ENCODE measurements around the gene KRT17. TPM values are rescaled to one million over a fixed set of nuclear protein-coding genes. Genes with fewer than 3 reads are reported as not detected.

The KRT17 gene
- total RNA-seq, result 221 to 238 TPM (median 232 TPM) in 3 replicates

- Mint-ChIP-seq H3K27me3 (ENCODE audit: low read depth) (no peaks in the 10 kb centered on the region), H3K4me3 (peak within 1 kb of the TSS; percentile 60), H3K27ac (peak within 1 kb of the TSS; percentile 96), H3K36me3 (peaks cover 10% of the 10 kb centered on the region), H3K9me3 (no peaks in the 10 kb centered on the region), H3K4me1 (peaks cover 58% of the 10 kb centered on the region)
- TF ChIP-seq CTCF (IDR thresholded peaks at IDR 0.05; ENCODE audit: unreplicated experiment), result peak; percentile 28
- DNase-seq (ENCODE audit: low spot score in 2 of 2, unreplicated experiment in 2 of 2), result peak; percentile 73 to 88
These were observed at the start of gene KRT17 for GRCh38 chr17:41624208-41625101. KRT17 (minus strand) TSS chr17:41624575; CDS start chr17:41624509, 66 bp downstream.

GRCh38 chr17:41672153-41672552 is 47.8 kb upstream of the KRT17 start:
- Mint-ChIP-seq H3K4me1 (peaks cover 13% of the 10 kb centered on the region), H3K27me3 (ENCODE audit: low read depth) (no peaks in the 10 kb centered on the region), H3K4me3 (no peak overlapping the region), H3K9me3 (no peaks in the 10 kb centered on the region), H3K36me3 (no peaks in the 10 kb centered on the region), H3K27ac (no peak overlapping the region)
- no peak for TF ChIP-seq CTCF (IDR thresholded peaks at IDR 0.05; ENCODE audit: unreplicated experiment)
- DNase-seq (ENCODE audit: low spot score in 2 of 2, unreplicated experiment in 2 of 2), result no peak

- Mint-ChIP-seq H3K4me3 (peak overlapping the region; percentile 70), H3K4me1 (peaks cover 15% of the 10 kb centered on the region), H3K27ac (peak overlapping the region; percentile 56), H3K9me3 (no peaks in the 10 kb centered on the region), H3K27me3 (ENCODE audit: low read depth) (no peaks in the 10 kb centered on the region), H3K36me3 (no peaks in the 10 kb centered on the region)
- TF ChIP-seq CTCF (IDR thresholded peaks at IDR 0.05; ENCODE audit: unreplicated experiment), result peak; percentile 12
- DNase-seq (ENCODE audit: low spot score in 2 of 2, unreplicated experiment in 2 of 2), result no peak
These were observed 43.1 kb upstream of the KRT17 start for GRCh38 chr17:41667280-41668041.

- peak in 1 of 2 experiments; percentile 91 for DNase-seq (ENCODE audit: low spot score in 2 of 2, unreplicated experiment in 2 of 2)
- Mint-ChIP-seq H3K27me3 (ENCODE audit: low read depth) (no peaks in the 10 kb centered on the region), H3K4me1 (peaks cover 15% of the 10 kb centered on the region), H3K4me3 (peak overlapping the region; percentile 70), H3K9me3 (no peaks in the 10 kb centered on the region), H3K36me3 (no peaks in the 10 kb centered on the region), H3K27ac (peak overlapping the region; percentile 56)
- peak; percentile 81 for TF ChIP-seq CTCF (IDR thresholded peaks at IDR 0.05; ENCODE audit: unreplicated experiment)
These were observed 42.4 kb upstream of the KRT17 start for GRCh38 chr17:41666708-41667279.

GRCh38 chr17:41666237-41666641 is 41.9 kb upstream of the KRT17 start:
- Mint-ChIP-seq H3K27ac (peak overlapping the region; percentile 89), H3K4me1 (peaks cover 16% of the 10 kb centered on the region)

More at GRCh38 chr17:41666237-41666641, 41.9 kb upstream of the KRT17 start:
- no peaks in the 10 kb centered on the region for H3K27me3 Mint-ChIP-seq (ENCODE audit: low read depth)
- no peaks in the 10 kb centered on the region for H3K36me3 Mint-ChIP-seq
- peak overlapping the region; percentile 70 for H3K4me3 Mint-ChIP-seq
- no peak for DNase-seq (ENCODE audit: low spot score in 2 of 2, unreplicated experiment in 2 of 2)
- peak; percentile 46 for TF ChIP-seq CTCF (IDR thresholded peaks at IDR 0.05; ENCODE audit: unreplicated experiment)
- H3K9me3 Mint-ChIP-seq, result no peaks in the 10 kb centered on the region

Data from mesothelial cell of epicardium (in vitro differentiated cells).